Subcutaneous adipose tissue (tissue), 4 donors: ENCODE measurements around the gene TAS2R30. TPM values are rescaled to one million over a fixed set of nuclear protein-coding genes. Genes with fewer than 3 reads are reported as not detected.

Experiments used
- CTCF ChIP-seq: fragments of 450-650 bp; IDR thresholded peaks from one replicate; pipeline ENCODE4 v1.5.1; 2016; ENCODE audit warnings: low read depth, mild to moderate bottlenecking, control low read depth, antibody characterized with exemption, moderate library complexity
- small RNA-seq: library from RNA; depleted of rRNA; stranded (forward); fragments of <200 nt; gene quantifications from one replicate; pipeline ENCODE3, GENCODE V24; 2016
- total RNA-seq, 4 donors: library from RNA; depleted of rRNA; stranded (reverse); fragments of >200 nt; gene quantifications; one replicate each; pipeline ENCODE4 v1.1.0, GENCODE V29; 2016

TAS2R30 gene
- total RNA-seq, 4 donors from 2014 or later: 5.1 to 17.9 (median 11.8) TPM

GRCh38 chr12:11085419-11085818 lies 49.0 kb downstream of the TAS2R30 start:
- TF ChIP-seq CTCF: no peak

Small RNA genes lying within 50 kb of the gene (small RNA-seq; reads per million reads assigned to genes)
- not detected for gene AC018630.1

Other genes starting within 250 kb of the TAS2R30 start
- gene TAS2R13, start 225.1 kb downstream of the TAS2R30 start, total RNA-seq: 1 to 10 TPM; 1.8 to 5.5 (median 3.9) TPM
- gene PRH2, start 205.4 kb downstream of the TAS2R30 start, total RNA-seq: not detected
- 1 to 10 TPM; 4.1 to 5.8 (median 4.1) TPM for gene TAS2R14, start 195.4 kb downstream of the TAS2R30 start, total RNA-seq
- gene TAS2R50, start 147.7 kb downstream of the TAS2R30 start, total RNA-seq: 1 to 10 TPM; 3.4 to 4.6 (median 3.9) TPM
- gene TAS2R20, start 136.3 kb downstream of the TAS2R30 start, total RNA-seq: 1 to 10 TPM; 3.0 to 6.2 (median 5.0) TPM
- gene TAS2R19, start 112.0 kb downstream of the TAS2R30 start, total RNA-seq: 1 to 10 TPM; 5.7 to 8.8 (median 6.2) TPM
- gene TAS2R31, start 103.2 kb downstream of the TAS2R30 start, total RNA-seq: 1 to 10 TPM; 3.4 to 7.6 (median 6.0) TPM
- 1 to 10 TPM; 1.9 to 4.5 (median 2.4) TPM for gene TAS2R46, start 72.3 kb downstream of the TAS2R30 start, total RNA-seq
- gene TAS2R43, start 42.3 kb downstream of the TAS2R30 start, total RNA-seq: 1 to 10 TPM; 1.7 to 5.5 (median 3.6) TPM
- gene SMIM10L1, start 36.5 kb upstream of the TAS2R30 start, total RNA-seq: 1 to 10 TPM; 5.7 to 8.0 (median 7.4) TPM
- gene TAS2R42, start 52.3 kb upstream of the TAS2R30 start, total RNA-seq: not detected
- gene PRB3, start 135.1 kb upstream of the TAS2R30 start, total RNA-seq: not detected
- gene PRB4, start 175.8 kb upstream of the TAS2R30 start, total RNA-seq: not detected